Adrenal gland (tissue), 12 donors: ENCODE data around the gene CHST11. TPM values are rescaled to one million over a fixed set of nuclear protein-coding genes. Genes with fewer than 3 reads are reported as not detected.

ENCODE experiments used
- DNase-seq, 7 donors: peaks; one replicate each; pipeline ENCODE4 v3.0.0-alpha.2; 2019 to 2020
- H3K27ac ChIP-seq, 5 donors: fragments of 200-600 bp; sonication (generic) in 4 of 5; 1 replicate in 3 of 5; 2 replicates in 2 of 5; pipeline versions ENCODE4 v1.5.1 to v1.8.0; 2016 to 2020; ENCODE audit warnings: mild to moderate bottlenecking in 1 of 5
- H3K27me3 ChIP-seq: fragments of 200-600 bp; 2 replicates; pipeline ENCODE4 v1.8.0; 2021
- H3K36me3 ChIP-seq, 2 donors: fragments of 200-600 bp; replicated peaks in 1 of 2; 1 replicate in 1 of 2; 2 replicates in 1 of 2; pipeline versions ENCODE4 v1.5.1 to v1.8.0; 2018 to 2022
- H3K4me1 ChIP-seq, 2 donors: fragments of 200-600 bp; replicated peaks in 1 of 2; 1 replicate in 1 of 2; 2 replicates in 1 of 2; pipeline versions ENCODE4 v1.5.1 to v1.8.0; 2018 to 2021
- H3K4me3 ChIP-seq, 4 donors: fragments of 200-600 bp; sonication (generic) in 3 of 4; one replicate each; pipeline ENCODE4 v1.5.1; 2016 to 2018
- H3K9me3 ChIP-seq, 3 donors: fragments of 200-600 bp; sonication (generic) in 1 of 3; replicated peaks in 1 of 3; 1 replicate in 2 of 3; 2 replicates in 1 of 3; pipeline versions ENCODE4 v1.5.1 to v1.8.0; 2016 to 2021
- POLR2A ChIP-seq, 2 donors: fragments of 450-650 bp; IDR thresholded peaks; one replicate each; pipeline ENCODE4 v1.6.1; 2017; ENCODE audit warnings: antibody characterized with exemption in 2 of 2, mild to moderate bottlenecking in 2 of 2, moderate library complexity in 1 of 2
- WGBS, 4 donors: extraction: QIAGEN DNeasy Blood & Tissue Kit in 2 of 4; methylation state at CpG; one replicate each; pipeline versions ENCODE4 v1.1.5 to v1.1.7; 2013 to 2017; 5-methylcytosine and 5-hydroxymethylcytosine counted together
- intact Hi-C, 2 donors: fragments of 100-400 bp; cut with DNase I; formaldehyde crosslinking; loops; one replicate each; pipeline versions ENCODE4 v1.14.1 to v1.15.0; 2022 to 2023
- polyA plus RNA-seq, 3 donors: library from polyadenylated mRNA; stranded (reverse); fragments of 200-250 nt in 2 of 3; fragments of 350-450 nt in 1 of 3; fragmentation: Illumina TruSeq in 1 of 3; extraction: RNeasy Lipid Tissue Mini Kit (QIAGEN cat#74804) in 1 of 3; gene quantifications; one replicate each; pipeline ENCODE4 v1.2.3, GENCODE V29; 2013 to 2014
- total RNA-seq, 9 donors: library from RNA; depleted of rRNA in 4 of 9; stranded (reverse); fragments of >200 nt in 4 of 9; fragments of 120-200 nt in 1 of 9; fragmentation: NEBNext Ultra II Directional in 1 of 9; extraction: Animal tissue kit (Norgen Biotek cat#: 25700) in 1 of 9; gene quantifications; one replicate each; pipeline versions ENCODE4 v1.1.0 to v1.2.4, GENCODE V29; 2013 to 2023
- TF ChIP-seq, protein P1 (sequence below), 6 experiments: fragments of 450-650 bp in 4 of 6; fragments of 200-600 bp in 2 of 6; sonication (generic) in 1 of 6; IDR thresholded peaks; 1 replicate in 5 of 6; 2 replicates in 1 of 6; pipeline versions ENCODE4 v1.5.1 to v1.8.0; 2016 to 2021; ENCODE audit warnings: antibody characterized with exemption in 6 of 6, mild to moderate bottlenecking in 2 of 6, moderate library complexity in 1 of 6
- donor health status: healthy with polysubstance abuse.
- donor health status: Bipolar disorder and iron deficiency.
- donor health status: DM: yes; HTN: yes; CAD: no.
- donor health status: DM: no; HTN: no; CAD: no.
- donor health status: DM: no; HTN: no; CAD: no.
- donor health status: DM: yes; HTN: yes; CAD: no.

CHST11 gene
- total and polyA plus RNA-seq, 12 donors, result 6.2 to 95.1 (median 29.8) TPM

DNA sequence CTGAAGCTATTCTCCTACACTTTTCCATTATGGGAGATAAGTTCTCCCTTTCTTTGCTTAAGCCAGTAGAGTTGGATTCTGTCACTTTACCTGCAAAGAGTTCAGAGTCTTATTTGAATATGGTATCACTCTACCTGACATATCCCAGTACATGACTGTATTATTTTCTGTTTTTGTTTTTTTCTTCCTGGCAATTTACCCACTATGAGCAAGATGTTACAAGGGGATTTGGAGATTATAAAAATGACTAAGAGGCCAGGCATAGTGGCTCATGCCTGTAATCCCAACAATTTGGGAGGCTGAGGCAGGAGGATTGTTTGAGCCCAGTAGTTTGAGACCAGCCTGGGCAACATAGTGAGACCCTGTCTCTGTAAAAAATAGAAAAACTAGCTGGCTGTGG, 46.4 kb upstream of the CHST11 start:
- Histone ChIP-seq H3K36me3 (no peaks in the 10 kb centered on the region), H3K9me3 (no peaks in the 10 kb centered on the region), H3K4me1 (peaks cover 5 to 24% of the 10 kb centered on the region in 2 donors), H3K4me3 (no peak overlapping the region), H3K27ac (no peak overlapping the region), H3K27me3 (no peaks in the 10 kb centered on the region)
- no peak for TF ChIP-seq POLR2A (IDR thresholded peaks at IDR 0.05)
- TF ChIP-seq, protein P1, sequence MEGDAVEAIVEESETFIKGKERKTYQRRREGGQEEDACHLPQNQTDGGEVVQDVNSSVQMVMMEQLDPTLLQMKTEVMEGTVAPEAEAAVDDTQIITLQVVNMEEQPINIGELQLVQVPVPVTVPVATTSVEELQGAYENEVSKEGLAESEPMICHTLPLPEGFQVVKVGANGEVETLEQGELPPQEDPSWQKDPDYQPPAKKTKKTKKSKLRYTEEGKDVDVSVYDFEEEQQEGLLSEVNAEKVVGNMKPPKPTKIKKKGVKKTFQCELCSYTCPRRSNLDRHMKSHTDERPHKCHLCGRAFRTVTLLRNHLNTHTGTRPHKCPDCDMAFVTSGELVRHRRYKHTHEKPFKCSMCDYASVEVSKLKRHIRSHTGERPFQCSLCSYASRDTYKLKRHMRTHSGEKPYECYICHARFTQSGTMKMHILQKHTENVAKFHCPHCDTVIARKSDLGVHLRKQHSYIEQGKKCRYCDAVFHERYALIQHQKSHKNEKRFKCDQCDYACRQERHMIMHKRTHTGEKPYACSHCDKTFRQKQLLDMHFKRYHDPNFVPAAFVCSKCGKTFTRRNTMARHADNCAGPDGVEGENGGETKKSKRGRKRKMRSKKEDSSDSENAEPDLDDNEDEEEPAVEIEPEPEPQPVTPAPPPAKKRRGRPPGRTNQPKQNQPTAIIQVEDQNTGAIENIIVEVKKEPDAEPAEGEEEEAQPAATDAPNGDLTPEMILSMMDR (IDR thresholded peaks at IDR 0.05), result no peak
- intact Hi-C loops, result no loop called here
- DNase-seq, result no peak

DNA sequence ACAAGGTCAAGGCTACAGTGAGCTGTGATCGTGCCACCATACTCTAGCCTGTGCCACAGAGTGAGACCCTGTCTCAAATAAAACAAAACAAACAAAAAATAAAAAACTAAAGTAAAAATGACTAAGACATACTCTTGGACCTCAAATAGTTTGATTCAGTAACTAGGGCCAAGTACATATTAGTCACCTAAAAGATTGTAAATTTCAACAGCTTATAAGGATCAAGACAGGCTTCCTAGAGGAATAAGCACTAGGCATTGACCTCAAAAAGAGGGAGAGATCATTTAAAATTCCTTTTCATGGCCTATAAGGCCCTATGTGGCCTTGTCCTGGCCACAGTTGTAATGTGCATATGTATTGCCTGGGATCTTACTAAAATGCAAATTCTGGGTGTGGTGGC, 46.0 kb upstream of the CHST11 start:
- Histone ChIP-seq H3K9me3 (no peaks in the 10 kb centered on the region), H3K27ac (no peak overlapping the region), H3K4me3 (no peak overlapping the region), H3K36me3 (no peaks in the 10 kb centered on the region), H3K27me3 (no peaks in the 10 kb centered on the region), H3K4me1 (peaks cover 5 to 24% of the 10 kb centered on the region in 2 donors)
- TF ChIP-seq POLR2A (IDR thresholded peaks at IDR 0.05), result no peak
- TF ChIP-seq, protein P1 (IDR thresholded peaks at IDR 0.05), result no peak
- no peak for DNase-seq
- 38 to 60% (median 49%) methylated on average over 1 of the region's 1 CpG for WGBS, 4 donors
- intact Hi-C loops, result no loop called here

DNA sequence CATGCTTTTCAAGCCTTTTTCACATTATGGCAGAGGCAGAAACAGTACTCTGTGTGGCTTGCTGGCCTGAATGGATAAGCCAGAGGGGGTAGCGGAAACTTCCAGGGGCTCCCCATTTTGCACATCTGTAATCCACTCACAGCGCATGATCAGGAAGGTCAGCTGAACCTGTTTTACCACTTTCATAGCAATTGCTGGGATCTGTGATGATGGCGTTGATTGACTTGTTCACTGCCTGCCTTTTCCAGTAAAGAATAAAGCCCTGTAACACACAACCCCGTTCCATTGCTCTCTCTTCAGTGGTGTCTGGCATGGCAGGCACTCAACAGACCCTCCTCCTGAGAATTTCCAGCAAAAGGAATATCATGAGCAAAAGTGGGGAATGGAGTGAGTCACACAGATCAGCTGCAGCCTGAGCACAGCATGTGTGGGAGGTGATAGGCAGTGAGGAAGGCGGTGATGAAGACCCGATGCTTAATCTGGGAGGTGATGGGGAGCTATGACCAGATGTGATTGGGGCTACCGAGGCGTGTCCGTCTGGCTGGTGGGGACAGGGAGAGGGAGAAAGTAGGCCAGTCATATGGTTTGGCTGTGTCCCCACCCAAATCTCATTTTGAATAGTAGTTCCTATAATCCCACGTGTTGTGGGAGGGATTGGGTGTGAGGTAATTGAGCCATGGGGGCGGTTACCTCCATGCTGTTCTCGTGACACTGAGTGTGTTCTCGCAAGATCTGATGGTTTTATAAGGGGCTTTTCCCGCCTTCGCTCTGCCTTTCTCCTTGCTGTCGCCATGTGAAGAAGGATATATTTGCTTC, 44.7 kb upstream of the CHST11 start:
- Histone ChIP-seq H3K36me3 (no peaks in the 10 kb centered on the region), H3K27ac (no peak overlapping the region), H3K4me1 (peaks cover 5 to 24% of the 10 kb centered on the region in 2 donors), H3K9me3 (no peaks in the 10 kb centered on the region), H3K4me3 (no peak overlapping the region), H3K27me3 (no peaks in the 10 kb centered on the region)
- intact Hi-C loops, result no loop called here
- no peak for TF ChIP-seq POLR2A (IDR thresholded peaks at IDR 0.05)
- TF ChIP-seq, protein P1 (IDR thresholded peaks at IDR 0.05), result no peak
- 92 to 94% (median 92%) methylated on average over 16 of the region's 16 CpGs for WGBS, 4 donors
- DNase-seq, result no peak

DNA sequence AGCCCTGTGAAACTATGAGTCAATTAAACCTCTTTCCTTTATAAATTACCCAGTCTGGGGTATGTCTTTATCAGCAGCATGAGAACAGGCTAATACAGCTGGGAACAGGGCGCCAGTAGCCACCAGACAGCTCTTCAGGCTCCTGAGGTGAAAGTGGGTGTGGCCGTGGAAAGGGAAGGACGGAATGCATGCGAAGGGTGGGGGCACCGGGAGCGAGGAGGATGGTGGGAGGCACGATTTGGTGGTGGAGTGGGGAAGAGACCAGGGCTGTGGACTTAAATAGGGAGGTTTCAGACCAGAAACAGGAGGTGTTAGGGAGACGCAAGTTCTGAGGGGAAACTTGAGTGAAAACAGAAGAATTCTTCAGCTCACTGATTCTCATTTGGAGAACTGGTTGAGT, 44.1 kb upstream of the CHST11 start:
- Histone ChIP-seq H3K27me3 (no peaks in the 10 kb centered on the region), H3K4me1 (peaks cover 5 to 24% of the 10 kb centered on the region in 2 donors), H3K4me3 (no peak overlapping the region), H3K9me3 (no peaks in the 10 kb centered on the region), H3K36me3 (no peaks in the 10 kb centered on the region), H3K27ac (no peak overlapping the region)
- TF ChIP-seq, protein P1 (IDR thresholded peaks at IDR 0.05), result no peak
- no peak for TF ChIP-seq POLR2A (IDR thresholded peaks at IDR 0.05)
- intact Hi-C loops, result no loop called here
- no peak for DNase-seq
- WGBS, 4 donors, result 85 to 92% (median 91%) methylated on average over 8 of the region's 8 CpGs
